Thoracic aorta (tissue), 2 donors: ENCODE results near the gene GAK. TPM values are rescaled to one million over a fixed set of nuclear protein-coding genes. Genes with fewer than 3 reads are reported as not detected.

Experiments
- ATAC-seq: fragments of 150-250 bp; one replicate; pipeline ENCODE4 v1.8.0; 2017; ENCODE audit warnings: low read depth; ENCODE audit not compliant: insufficient number of reproducible peaks, low FRiP score
- DNase-seq: peaks from one replicate; pipeline ENCODE4 v3.0.0-alpha.2; 2020; ENCODE audit warnings: low spot score
- H3K27ac ChIP-seq, 2 donors: fragments of 200-600 bp; sonication (generic); 1 replicate in 1 of 2; 2 replicates in 1 of 2; pipeline ENCODE4 v1.5.1; 2016; ENCODE audit warnings: mild to moderate bottlenecking in 2 of 2, moderate library complexity in 2 of 2
- H3K27me3 ChIP-seq: fragments of 200-600 bp; sonication (generic); replicated peaks from 2 replicates; pipeline ENCODE4 v1.6.0; 2016; ENCODE audit warnings: mild to moderate bottlenecking; ENCODE audit not compliant: insufficient read depth
- H3K36me3 ChIP-seq: fragments of 200-600 bp; sonication (generic); one replicate; pipeline ENCODE4 v1.5.1; 2016
- H3K4me1 ChIP-seq, 2 donors: fragments of 200-600 bp; sonication (generic); 1 replicate in 1 of 2; 2 replicates in 1 of 2; pipeline versions ENCODE4 v1.5.1 to v1.6.0; 2016; ENCODE audit warnings: low read depth in 2 of 2, mild to moderate bottlenecking in 1 of 2; ENCODE audit not compliant: control insufficient read depth in 1 of 2
- H3K4me3 ChIP-seq: fragments of 200-600 bp; sonication (generic); 2 replicates; pipeline ENCODE4 v1.5.1; 2016; ENCODE audit warnings: mild to moderate bottlenecking
- H3K9me3 ChIP-seq: fragments of 200-600 bp; sonication (generic); 2 replicates; pipeline ENCODE4 v1.5.1; 2016
- total RNA-seq, 2 donors: library from RNA; depleted of rRNA; stranded (reverse); fragments of >200 nt; gene quantifications; one replicate each; pipeline versions ENCODE4 v1.1.0 to v1.2.3, GENCODE V29; 2016
- TF ChIP-seq, protein P1 (sequence below): fragments of 200-600 bp; sonication (generic); IDR thresholded peaks from one replicate; pipeline ENCODE4 v1.5.1; 2019; ENCODE audit warnings: antibody characterized with exemption

The GAK gene
- total RNA-seq, 2 donors from 2014 or later = 111 to 170 TPM

DNA sequence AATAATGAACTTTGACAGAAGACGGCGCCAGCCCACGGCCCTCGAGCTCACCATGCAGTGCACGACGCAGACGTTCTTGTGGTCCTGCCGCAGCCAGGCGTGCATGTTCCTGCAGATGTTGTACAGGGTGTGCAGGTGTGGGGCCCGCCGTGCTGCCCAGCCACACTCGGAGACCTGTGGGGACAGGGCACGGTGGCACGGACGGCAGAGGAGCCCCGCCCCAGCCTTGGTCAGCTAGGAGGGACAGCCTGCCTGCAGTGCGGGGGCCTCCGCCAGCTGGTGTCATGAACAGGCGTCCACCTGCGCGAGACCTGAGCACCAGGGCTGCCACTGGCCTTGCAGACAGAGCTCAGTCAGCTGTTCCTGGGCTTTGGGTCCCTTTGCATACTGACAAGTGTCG, 49.5 kb downstream of the GAK start:
- TF ChIP-seq, protein P1, sequence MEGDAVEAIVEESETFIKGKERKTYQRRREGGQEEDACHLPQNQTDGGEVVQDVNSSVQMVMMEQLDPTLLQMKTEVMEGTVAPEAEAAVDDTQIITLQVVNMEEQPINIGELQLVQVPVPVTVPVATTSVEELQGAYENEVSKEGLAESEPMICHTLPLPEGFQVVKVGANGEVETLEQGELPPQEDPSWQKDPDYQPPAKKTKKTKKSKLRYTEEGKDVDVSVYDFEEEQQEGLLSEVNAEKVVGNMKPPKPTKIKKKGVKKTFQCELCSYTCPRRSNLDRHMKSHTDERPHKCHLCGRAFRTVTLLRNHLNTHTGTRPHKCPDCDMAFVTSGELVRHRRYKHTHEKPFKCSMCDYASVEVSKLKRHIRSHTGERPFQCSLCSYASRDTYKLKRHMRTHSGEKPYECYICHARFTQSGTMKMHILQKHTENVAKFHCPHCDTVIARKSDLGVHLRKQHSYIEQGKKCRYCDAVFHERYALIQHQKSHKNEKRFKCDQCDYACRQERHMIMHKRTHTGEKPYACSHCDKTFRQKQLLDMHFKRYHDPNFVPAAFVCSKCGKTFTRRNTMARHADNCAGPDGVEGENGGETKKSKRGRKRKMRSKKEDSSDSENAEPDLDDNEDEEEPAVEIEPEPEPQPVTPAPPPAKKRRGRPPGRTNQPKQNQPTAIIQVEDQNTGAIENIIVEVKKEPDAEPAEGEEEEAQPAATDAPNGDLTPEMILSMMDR = no peak
- Histone ChIP-seq H3K4me1 (no peaks in the 10 kb centered on the region), H3K27ac (no peak overlapping the region), H3K36me3 (peaks cover 37% of the 10 kb centered on the region), H3K27me3 (no peaks in the 10 kb centered on the region), H3K9me3 (no peaks in the 10 kb centered on the region), H3K4me3 (no peak overlapping the region)
- DNase-seq (no peak), ATAC-seq (no peak)

DNA sequence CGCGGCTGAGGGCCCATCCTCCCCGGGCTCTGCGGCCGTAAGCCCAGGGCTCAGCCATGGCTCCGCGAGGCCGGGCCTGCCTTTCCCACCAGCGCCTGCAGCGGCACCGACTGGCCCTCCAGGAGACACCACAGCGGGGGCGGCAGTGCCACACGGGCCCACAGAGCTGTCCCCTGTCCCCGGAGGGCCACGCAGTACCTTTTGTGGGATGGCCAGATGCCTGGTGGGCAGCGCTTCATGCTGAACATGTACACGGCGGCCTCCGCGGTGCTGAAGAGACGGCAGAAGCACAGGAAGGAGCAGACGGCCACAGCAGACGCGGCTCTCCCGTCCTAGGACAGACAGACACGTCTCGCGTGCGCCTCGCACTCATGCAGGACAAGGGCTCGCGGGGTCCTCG, 50.4 kb downstream of the GAK start:
- Histone ChIP-seq H3K4me3 (no peak overlapping the region), H3K27me3 (no peaks in the 10 kb centered on the region), H3K4me1 (no peaks in the 10 kb centered on the region), H3K36me3 (peaks cover 41% of the 10 kb centered on the region), H3K9me3 (no peaks in the 10 kb centered on the region), H3K27ac (no peak overlapping the region)
- TF ChIP-seq, protein P1 = no peak
- no peak for DNase-seq
- ATAC-seq = no peak

DNA sequence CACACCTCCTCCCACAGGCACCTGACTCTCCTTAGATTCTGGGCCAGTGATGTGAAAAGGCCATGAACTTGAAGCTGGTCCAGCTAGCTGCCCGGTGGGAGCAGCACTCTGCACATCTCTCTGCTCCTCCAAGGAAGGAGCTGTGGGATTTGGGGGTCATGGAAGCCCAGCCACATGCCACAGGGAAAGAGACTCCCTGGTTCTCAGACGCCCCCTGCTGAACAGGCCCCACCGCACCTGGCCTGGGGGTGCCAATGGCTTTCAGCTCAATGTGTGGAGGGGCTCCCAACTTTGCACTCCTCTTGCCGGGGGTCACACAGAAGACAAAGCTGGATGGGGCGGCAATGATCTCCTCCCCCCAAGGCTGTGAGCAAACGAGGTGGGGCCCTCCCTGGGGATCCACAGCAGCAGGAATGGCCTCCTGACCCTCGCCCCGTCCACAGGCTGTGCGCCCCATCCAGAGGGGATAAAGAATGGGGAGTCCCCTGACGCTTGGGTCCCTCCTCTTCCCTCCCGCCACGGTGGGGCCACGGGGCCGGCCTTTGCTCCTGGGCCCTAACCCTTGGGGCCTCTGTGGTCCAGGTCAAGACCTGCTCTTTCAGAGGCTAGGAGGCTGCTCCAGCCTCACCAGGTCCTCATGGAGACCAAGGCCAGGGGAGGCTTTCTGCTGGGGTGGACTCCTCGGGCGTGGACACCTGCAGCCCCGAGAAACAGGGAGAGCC, 51.3 kb downstream of the GAK start:
- no peak overlapping the region for H3K27ac ChIP-seq
- peaks cover 49% of the 10 kb centered on the region for H3K36me3 ChIP-seq
- H3K4me3 ChIP-seq = no peak overlapping the region
- TF ChIP-seq, protein P1 = no peak
- ATAC-seq = no peak
- no peaks in the 10 kb centered on the region for H3K9me3 ChIP-seq
- DNase-seq = no peak
- H3K4me1 ChIP-seq = no peaks in the 10 kb centered on the region
- no peaks in the 10 kb centered on the region for H3K27me3 ChIP-seq

DNA sequence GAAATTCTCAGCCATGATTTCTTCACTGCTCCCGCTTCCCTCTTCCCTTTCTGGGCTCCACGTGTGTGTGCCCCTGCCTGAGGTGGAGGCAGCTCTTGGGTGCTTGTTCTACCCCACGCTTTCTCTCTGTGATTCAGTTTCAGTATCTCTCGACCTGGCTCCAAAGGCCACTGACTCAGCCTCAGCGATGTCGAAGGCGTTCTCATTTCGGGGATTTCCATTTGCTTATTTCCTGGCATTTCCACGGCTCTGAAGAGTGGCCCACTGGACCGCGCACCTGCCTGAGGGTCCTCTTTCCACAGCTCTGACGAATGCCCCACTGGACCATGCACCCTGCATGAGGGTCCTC, 52.4 kb downstream of the GAK start:
- Histone ChIP-seq H3K27ac (no peak overlapping the region), H3K9me3 (no peaks in the 10 kb centered on the region), H3K36me3 (peaks cover 56% of the 10 kb centered on the region), H3K4me1 (no peaks in the 10 kb centered on the region), H3K4me3 (no peak overlapping the region), H3K27me3 (no peaks in the 10 kb centered on the region)
- DNase-seq (no peak), ATAC-seq (no peak)
- TF ChIP-seq, protein P1 = no peak

DNA sequence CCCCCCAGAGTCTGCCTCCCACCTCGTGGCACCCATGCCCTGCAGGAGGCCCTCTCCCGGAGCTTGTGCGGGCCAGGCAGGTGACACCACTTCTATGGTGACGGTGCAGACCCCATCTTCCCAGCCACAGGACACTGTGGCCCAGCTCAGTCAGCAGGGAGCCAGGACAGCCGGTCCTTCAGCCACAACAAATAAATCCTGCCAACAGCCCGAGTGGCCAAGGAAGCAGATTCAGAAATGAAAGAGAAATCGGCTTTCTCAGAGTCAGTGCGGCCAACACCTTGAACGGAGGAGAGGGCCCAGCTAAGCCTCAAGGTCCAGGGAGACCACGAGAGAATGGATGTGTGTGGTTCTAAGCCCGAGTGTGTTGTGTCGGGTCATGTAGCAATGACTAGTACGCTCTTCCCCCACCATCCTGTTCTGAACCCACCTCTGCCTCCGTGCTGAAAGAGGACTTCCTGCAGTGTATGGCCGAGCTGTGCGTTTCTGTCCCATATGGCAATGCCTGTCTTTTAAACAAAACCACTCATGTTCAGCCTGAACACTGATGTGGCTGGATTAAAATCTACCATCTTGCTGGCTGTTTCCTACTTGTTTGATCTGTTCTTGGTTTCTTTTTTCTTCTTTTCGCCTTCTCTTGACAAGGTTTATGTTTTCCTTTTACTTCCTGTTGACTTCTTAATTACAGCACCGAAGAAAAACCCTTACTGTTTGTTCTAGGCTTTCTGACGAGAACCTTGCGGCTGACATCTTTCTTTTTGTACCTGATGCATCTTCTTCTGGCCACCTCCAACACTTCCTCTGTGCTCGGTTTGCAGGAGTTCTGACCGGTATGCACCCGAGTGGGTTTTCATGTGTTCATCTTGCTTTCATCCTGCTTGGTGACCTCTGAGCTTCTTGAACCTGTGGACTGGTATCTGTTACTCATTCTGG, 53.1 kb downstream of the GAK start:
- no peak overlapping the region for H3K27ac ChIP-seq
- no peak for DNase-seq

More for the DNA sequence above, 53.1 kb downstream of the GAK start:
- Histone ChIP-seq H3K27me3 (no peaks in the 10 kb centered on the region), H3K36me3 (peaks cover 57% of the 10 kb centered on the region), H3K4me3 (no peak overlapping the region), H3K9me3 (no peaks in the 10 kb centered on the region), H3K4me1 (no peaks in the 10 kb centered on the region)
- TF ChIP-seq, protein P1 = no peak
- ATAC-seq = no peak
